HG03097 (cell line): ENCODE data around the gene USP2.
"Not testable (repeated sequence)": the region's sequence is repeated elsewhere in the genome, so short reads cannot be mapped to it uniquely, and the experiment has no call there.

Source experiments
- ATAC-seq: cut with Tn5 transposase; IDR thresholded peaks from one replicate; pipeline ENCODE4 v1.9.1; 2021; ENCODE audit not compliant: unreplicated experiment, low FRiP score

USP2 gene

GRCh38 chr11:119414734-119415133 is 33.2 kb upstream of the USP2 start:
- ATAC-seq: no peak

GRCh38 chr11:119414321-119414720 is 32.8 kb upstream of the USP2 start:
- ATAC-seq: no peak

GRCh38 chr11:119412072-119412471 is 30.6 kb upstream of the USP2 start:
- no peak for ATAC-seq

DNA sequence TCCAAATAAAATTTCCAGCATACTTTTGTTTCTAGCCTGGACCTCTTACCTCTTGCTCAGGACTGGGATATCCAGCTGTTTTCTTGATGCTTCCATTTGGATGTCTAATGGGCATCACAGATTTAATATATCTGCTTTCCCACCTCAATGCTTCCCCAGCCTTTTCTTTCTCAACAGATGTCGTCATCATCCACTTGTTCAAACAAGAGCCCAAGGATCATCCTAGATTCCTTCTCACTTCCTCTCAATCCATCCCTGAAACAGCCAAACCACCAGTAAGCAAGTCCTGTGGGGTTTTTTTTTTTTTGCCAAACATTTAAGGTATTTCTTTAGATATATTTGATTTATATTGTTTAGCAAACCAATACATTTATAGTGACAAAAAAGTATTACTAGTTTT is 29.0 kb upstream of the USP2 start:
- no peak for ATAC-seq

GRCh38 chr11:119409731-119410130 is 28.2 kb upstream of the USP2 start:
- ATAC-seq: no peak

GRCh38 chr11:119406005-119406404 is 24.5 kb upstream of the USP2 start:
- no peak for ATAC-seq

DNA sequence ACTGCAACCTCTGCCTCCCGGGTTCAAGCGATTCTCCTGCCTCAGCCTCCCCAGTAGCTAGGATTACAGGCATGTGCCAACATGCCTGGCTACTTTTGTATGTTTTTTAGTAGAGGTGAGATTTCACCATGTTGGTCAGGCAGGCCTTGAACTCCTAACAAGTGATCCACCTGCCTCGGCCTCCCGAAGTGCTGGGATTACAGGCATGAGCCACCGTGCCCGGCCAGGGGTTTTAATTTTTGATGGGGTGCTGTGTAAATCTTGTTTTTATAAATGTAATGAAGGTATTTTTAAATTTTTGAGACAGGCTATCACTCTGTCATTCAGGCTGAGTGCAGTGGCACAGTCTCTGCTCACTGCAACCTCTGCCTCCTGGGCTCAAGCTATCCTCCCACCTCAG is 24.0 kb upstream of the USP2 start:
- not testable (repeated sequence) for ATAC-seq

GRCh38 chr11:119404872-119405271 is 23.4 kb upstream of the USP2 start:
- no peak for ATAC-seq

DNA sequence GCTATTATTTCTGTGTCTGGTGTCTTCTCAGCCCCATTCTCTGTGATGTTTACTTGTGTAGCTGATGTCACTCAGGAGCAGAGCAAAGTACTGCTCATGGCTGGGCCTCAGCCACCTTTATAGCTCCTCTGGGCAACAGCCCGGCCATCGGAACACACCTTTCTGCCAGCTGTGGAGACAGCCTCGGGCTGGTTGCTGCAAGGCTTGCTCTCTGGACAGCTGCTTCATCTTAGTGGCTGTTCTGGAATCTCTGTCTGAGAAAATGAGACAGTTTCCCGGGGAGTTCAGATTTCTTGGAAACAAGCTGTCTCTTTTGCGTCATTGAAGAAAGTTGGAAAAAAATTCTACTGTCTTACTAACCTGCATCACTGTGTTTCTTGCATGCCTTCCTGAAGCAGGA is 21.5 kb upstream of the USP2 start:
- ATAC-seq: no peak

- ATAC-seq: no peak
Observed at GRCh38 chr11:119402470-119402869, 21.0 kb upstream of the USP2 start.

DNA sequence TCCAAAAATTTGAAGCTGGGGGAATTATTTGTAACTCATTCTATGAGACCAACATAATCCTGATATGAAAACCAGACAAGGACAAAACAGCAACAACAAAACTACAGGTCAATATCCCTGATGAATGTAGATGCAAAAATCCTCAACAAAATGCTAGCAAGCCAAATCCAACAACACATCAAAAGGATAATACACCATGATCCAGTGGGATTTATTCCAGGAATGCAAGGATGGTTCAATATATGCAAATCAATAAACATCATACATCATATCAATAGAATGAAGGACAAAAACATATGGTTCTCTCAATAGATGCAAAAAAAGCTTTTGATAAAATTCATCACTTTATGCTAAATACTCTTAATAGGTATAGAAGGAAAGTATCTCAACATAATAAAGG is 19.4 kb upstream of the USP2 start:
- ATAC-seq: no peak

DNA sequence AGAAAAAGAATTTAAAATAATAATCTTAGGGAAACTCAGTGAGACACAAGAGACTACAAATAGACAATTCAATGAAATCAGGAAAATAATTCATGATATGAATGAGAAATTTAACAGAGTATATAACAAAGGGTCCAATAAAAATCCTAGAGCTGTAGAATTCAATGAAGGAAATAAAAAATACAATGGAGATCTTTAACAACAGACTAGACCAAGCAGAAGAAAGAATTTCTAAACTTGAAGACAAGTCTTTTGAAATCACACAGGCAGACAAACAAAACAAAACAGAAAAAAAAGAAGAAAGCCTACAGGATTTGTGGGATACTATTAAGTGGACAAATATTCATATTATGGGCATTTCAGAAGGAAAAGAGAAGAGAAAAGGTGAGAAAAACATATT is 16.2 kb upstream of the USP2 start:
- ATAC-seq: no peak

GRCh38 chr11:119396835-119397234 is 15.3 kb upstream of the USP2 start:
- ATAC-seq: no peak

- ATAC-seq: no peak
Observed at GRCh38 chr11:119391275-119391674, 9.8 kb upstream of the USP2 start.

- no peak for ATAC-seq
Observed at GRCh38 chr11:119389611-119390254, 8.2 kb upstream of the USP2 start.

- no peak for ATAC-seq
Observed at GRCh38 chr11:119388103-119388502, 6.6 kb upstream of the USP2 start.

DNA sequence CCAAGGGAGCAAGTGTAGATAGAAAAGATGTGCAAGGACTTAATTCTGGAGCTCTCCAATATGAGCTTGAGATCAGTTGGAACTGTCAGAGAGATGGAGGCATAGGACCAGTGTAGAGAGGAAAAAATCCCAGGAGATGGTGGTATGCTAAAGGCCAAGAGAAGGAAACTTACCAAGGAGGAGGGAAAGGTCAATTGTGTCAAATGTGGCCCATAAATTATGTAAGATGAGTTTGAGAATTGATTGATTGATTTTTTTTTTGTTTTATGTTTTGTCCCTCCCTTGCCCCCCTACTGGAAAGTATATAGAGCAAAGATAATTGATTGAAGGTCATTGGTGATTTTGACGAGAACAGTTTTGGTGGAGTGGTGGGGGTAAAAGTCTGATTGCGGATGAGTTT is 2.8 kb upstream of the USP2 start:
- no peak for ATAC-seq

- not testable (repeated sequence) for ATAC-seq
Observed at GRCh38 chr11:119382513-119382912, 1.0 kb upstream of the USP2 start.

DNA sequence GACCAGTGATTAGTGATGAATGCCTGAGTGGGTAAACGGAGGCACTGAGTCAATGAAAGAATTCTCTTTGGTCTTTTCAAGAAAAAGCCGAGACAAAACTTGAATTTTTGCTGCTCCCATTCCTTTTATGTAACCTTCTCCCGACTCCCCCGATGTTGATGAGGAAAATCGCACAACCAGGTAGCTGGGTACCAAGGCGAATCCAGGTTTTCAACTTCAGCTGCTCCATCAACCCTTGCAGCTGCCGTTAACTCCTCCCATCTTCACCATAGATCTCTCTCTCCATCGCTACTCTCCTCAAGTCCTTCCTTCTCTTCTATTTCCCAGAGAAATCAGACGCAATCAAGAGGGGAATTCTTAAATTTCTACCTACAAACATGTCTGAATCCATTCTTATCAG is 611 bp upstream of the USP2 start:
- ATAC-seq: no peak

DNA sequence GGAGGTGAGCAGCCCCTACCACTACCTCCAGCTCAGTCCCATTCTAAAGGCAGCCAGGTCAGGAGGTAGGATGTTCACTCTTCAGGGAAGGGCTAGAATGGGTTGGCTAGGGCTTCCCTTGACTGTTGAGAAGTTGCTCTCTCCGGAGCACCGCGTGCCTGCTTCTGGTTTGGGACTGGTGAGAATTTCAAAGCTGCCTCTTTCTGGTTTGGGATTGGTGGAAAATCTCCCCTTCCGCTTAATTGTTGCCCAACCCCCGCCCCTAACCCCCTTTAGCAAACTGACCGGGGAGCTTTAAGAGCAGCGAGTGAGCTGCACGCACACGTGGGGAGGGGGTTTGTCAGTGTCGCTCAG is 686 bp downstream of the USP2 start:
- no peak for ATAC-seq

DNA sequence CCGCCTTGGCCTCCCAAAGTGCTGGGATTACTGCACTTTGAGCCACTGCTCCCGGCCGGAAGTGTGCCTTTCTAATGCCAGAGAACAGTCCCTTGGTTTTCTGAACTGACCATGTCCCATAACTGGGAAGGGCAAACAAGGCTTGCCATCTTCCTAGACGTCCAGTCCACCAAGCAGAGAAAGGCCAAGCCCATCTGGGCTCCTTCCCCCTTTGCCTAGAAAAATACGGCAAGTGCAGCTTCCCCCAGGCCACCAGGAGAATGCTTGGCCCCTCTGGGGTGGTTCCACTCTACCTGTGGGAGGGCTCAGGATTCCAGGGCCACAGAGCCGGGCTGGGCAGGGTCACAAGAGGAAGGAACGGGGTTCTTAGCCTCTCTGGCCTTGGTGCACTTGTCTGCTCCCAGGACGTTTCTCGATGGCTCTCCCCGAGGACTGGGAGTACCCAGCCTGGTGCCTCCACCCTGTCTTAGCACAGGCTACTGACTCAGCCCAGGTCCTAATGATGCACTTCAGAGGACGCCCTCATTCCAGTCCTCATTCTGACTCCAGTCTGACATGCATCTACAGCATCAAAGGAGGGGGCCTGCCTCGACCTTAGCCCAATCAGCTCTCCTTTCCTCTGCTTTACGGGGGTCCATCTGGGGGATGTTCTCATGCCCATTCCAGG is 1.2 kb downstream of the USP2 start:
- ATAC-seq: no peak

GRCh38 chr11:119378851-119379465 is 2.5 kb downstream of the USP2 start:
- ATAC-seq: no peak
